K562 (cell line): Measurements from ENCODE around the gene SKIL. TPM values are rescaled to one million over a fixed set of nuclear protein-coding genes. Genes with fewer than 3 reads are reported as not detected.
A peak's percentile ranks its signal among the peaks of the same experiment; 100 is the strongest.

Experiments
- ATAC-seq: fragments of 200-7000 bp; cut with Tn5 transposase; 3 replicates; pipeline ENCODE4 v1.9.1; 2020; ENCODE audit warnings: moderate library complexity
- BruUV-seq: library from RNA; stranded (reverse); fragments of 400-500 nt; replicated peaks from 2 replicates; lab custom pipeline; 2021; lab: Mats Ljungman, UMichigan
- CTCF ChIA-PET: fragments of 300-600 bp; formaldehyde crosslinking; extraction: SDS; loops from one replicate; lab custom pipeline; 2021; ENCODE audit warnings: low intra/inter-chr PET ratio; lab: Yijun Ruan, JAX
- POLR2A ChIA-PET: fragments of 300-600, 350-650 bp; sonication (Branson Sonifier 250); formaldehyde crosslinking; extraction: SDS; loops from one replicate; lab custom pipeline; 2021; ENCODE audit warnings: antibody characterized with exemption, inconsistent platforms; lab: Yijun Ruan, JAX
- DNase-seq, 4 experiments: peaks; one replicate each; pipeline versions ENCODE4 v3.0.0 to v3.0.0-alpha.2; 2011 to 2018; ENCODE audit warnings: low spot score in 3 of 4, mixed read lengths in 3 of 4; ENCODE audit errors: extremely low read depth in 1 of 4
- FAIRE-seq: peaks from 2 replicates; lab custom pipeline; 2011; peaks lifted over from hg19 to GRCh38; lab: Jason Lieb, UNC
- H2AFZ ChIP-seq: 2 replicates; pipeline ENCODE4 v1.6.0; 2011; ENCODE audit warnings: low read depth, low read length, control low read depth, inconsistent platforms
- H3K27ac ChIP-seq: fragments of 200-600 bp; 3 replicates; pipeline ENCODE4 v1.8.0; 2011; ENCODE audit warnings: low read depth, mild to moderate bottlenecking, control low read depth, inconsistent platforms, low read length, moderate library complexity, mixed read lengths; ENCODE audit errors: extremely low read depth
- H3K27me3 ChIP-seq, 2 experiments: fragments of 300-600 bp in 1 of 2; 2 replicates in 1 of 2; 3 replicates in 1 of 2; pipeline versions ENCODE4 v1.6.0 to v1.8.0; 2011; ENCODE audit warnings: inconsistent platforms in 2 of 2, low read length in 2 of 2, mild to moderate bottlenecking in 1 of 2, mixed read lengths in 1 of 2, moderate library complexity in 1 of 2; ENCODE audit not compliant: control insufficient read depth in 2 of 2, insufficient read depth in 2 of 2
- H3K36me3 ChIP-seq: fragments of 300-600 bp; 3 replicates; pipeline ENCODE4 v1.8.0; 2011; ENCODE audit warnings: mild to moderate bottlenecking, low read length, inconsistent platforms; ENCODE audit not compliant: control insufficient read depth, insufficient read depth
- H3K4me1 ChIP-seq, 2 experiments: fragments of 200-600 bp in 1 of 2; replicated peaks in 1 of 2; 2 replicates in 1 of 2; 3 replicates in 1 of 2; pipeline versions ENCODE4 v1.5.1 to v1.8.0; 2011; ENCODE audit warnings: inconsistent platforms in 2 of 2, low read length in 2 of 2, mild to moderate bottlenecking in 1 of 2, mixed read lengths in 1 of 2, moderate library complexity in 1 of 2; ENCODE audit not compliant: control insufficient read depth in 2 of 2, insufficient read depth in 2 of 2
- H3K4me2 ChIP-seq: 2 replicates; pipeline ENCODE4 v1.6.1; 2011; ENCODE audit warnings: low read length, control low read depth, inconsistent platforms, mixed read lengths; ENCODE audit not compliant: insufficient read depth
- H3K4me3 ChIP-seq: fragments of 200-600 bp; sonication (generic), shearing (Covaris generic); 2 replicates; pipeline ENCODE4 v1.5.1; 2016; ENCODE audit warnings: control low read depth, inconsistent platforms
- H3K79me2 ChIP-seq: fragments of 200-600 bp; 3 replicates; pipeline ENCODE4 v1.8.0; 2011; ENCODE audit warnings: low read length, inconsistent platforms; ENCODE audit not compliant: control insufficient read depth, insufficient read depth
- H3K9ac ChIP-seq, 2 experiments: 2 replicates each; pipeline versions ENCODE4 v1.6.0 to v1.6.1; 2011; ENCODE audit warnings: low read depth in 2 of 2, low read length in 2 of 2, control low read depth in 1 of 2, inconsistent platforms in 1 of 2, mild to moderate bottlenecking in 1 of 2, mixed read lengths in 1 of 2; ENCODE audit not compliant: insufficient read depth in 1 of 2
- H3K9me1 ChIP-seq: one replicate; pipeline ENCODE4 v1.6.0; 2011; ENCODE audit warnings: inconsistent platforms, mild to moderate bottlenecking, low read length, moderate library complexity; ENCODE audit not compliant: control insufficient read depth, insufficient read depth
- H3K9me3 ChIP-seq: replicated peaks from 2 replicates; pipeline ENCODE4 v1.5.1; 2011; ENCODE audit warnings: low read depth, low read length, inconsistent platforms; ENCODE audit not compliant: control insufficient read depth, insufficient read depth
- H4K20me1 ChIP-seq: replicated peaks from 2 replicates; pipeline ENCODE4 v1.6.1; 2011; ENCODE audit warnings: low read length, inconsistent platforms, mixed read lengths; ENCODE audit not compliant: control insufficient read depth, insufficient read depth
- ARNT ChIP-seq, 2 experiments: fragments of 450-650 bp; IDR thresholded peaks; 2 replicates each; pipeline ENCODE4 v1.6.1; 2016; ENCODE audit warnings: mild to moderate bottlenecking in 1 of 2
- CEBPB ChIP-seq: fragments of 450-650 bp; IDR thresholded peaks from 2 replicates; pipeline ENCODE4 v1.6.1; 2016; ENCODE audit warnings: missing genetic modification characterization, missing compliant biosample characterization
- GABPB1 ChIP-seq: sonication (generic); formaldehyde crosslinking; IDR thresholded peaks from 2 replicates; pipeline ENCODE4 v1.8.0; 2022; ENCODE audit warnings: mild to moderate bottlenecking, missing genetic modification reagents
- HDAC6 ChIP-seq: IDR thresholded peaks from 2 replicates; pipeline ENCODE4 v1.6.1; 2012; ENCODE audit warnings: low read depth, mild to moderate bottlenecking, control low read depth, inconsistent platforms, low read length, moderate library complexity
- KLF16 ChIP-seq: IDR thresholded peaks from 2 replicates; pipeline ENCODE4 v1.6.1; 2016; ENCODE audit warnings: antibody characterized with exemption
- MCM3 ChIP-seq: fragments of 450-650 bp; IDR thresholded peaks from 2 replicates; pipeline ENCODE4 v1.6.1; 2016
- POLR2B ChIP-seq: fragments of 450-650 bp; IDR thresholded peaks from 2 replicates; pipeline ENCODE4 v1.6.1; 2018; ENCODE audit warnings: low read depth; ENCODE audit not compliant: partially characterized antibody
- SFPQ ChIP-seq: fragments of 200-400 bp; formaldehyde crosslinking; IDR thresholded peaks from 2 replicates; pipeline ENCODE4 v1.6.1; 2017; ENCODE audit warnings: mild to moderate bottlenecking, low read depth, low read length, moderate library complexity
- SMARCA4 ChIP-seq: fragments of 450-650 bp; IDR thresholded peaks from 2 replicates; pipeline ENCODE4 v1.6.1; 2016
- SNIP1 ChIP-seq: fragments of 450-650 bp; IDR thresholded peaks from 2 replicates; pipeline ENCODE4 v1.7.1; 2017; ENCODE audit warnings: low read depth, mild to moderate bottlenecking
- SRF ChIP-seq, 2 experiments: fragments of 250-450, 450-650 bp in 1 of 2; sonication (Bioruptor Pico) in 1 of 2; sonication (generic) in 1 of 2; formaldehyde crosslinking; IDR thresholded peaks; 2 replicates each; pipeline versions ENCODE4 v1.5.0 to v1.5.1; 2020 to 2022; ENCODE audit warnings: mild to moderate bottlenecking in 1 of 2, missing genetic modification reagents in 1 of 2
- SRSF1 ChIP-seq: fragments of 200-400 bp; formaldehyde crosslinking; IDR thresholded peaks from 2 replicates; pipeline ENCODE4 v1.6.1; 2017; ENCODE audit warnings: mild to moderate bottlenecking, low read depth, low read length, moderate library complexity
- ZNF212 ChIP-seq: fragments of 450-650 bp; formaldehyde crosslinking; IDR thresholded peaks from 2 replicates; pipeline ENCODE4 v1.4.0; 2020; ENCODE audit warnings: mild to moderate bottlenecking
- ZNF764 ChIP-seq: fragments of 250-450 bp; sonication (Bioruptor Pico); IDR thresholded peaks from 2 replicates; pipeline ENCODE4 v1.4.0; 2020; ENCODE audit warnings: low read depth, mild to moderate bottlenecking, moderate library complexity
- WGBS: fragments of 100-300 bp; shearing (Covaris generic); methylation state at CpG from one replicate; pipeline ENCODE4 v1.1.6; 2016; ENCODE audit warnings: low coverage, mixed read lengths; ENCODE audit not compliant: insufficient coverage; ENCODE audit errors: missing lambda C conversion rate; 5-methylcytosine and 5-hydroxymethylcytosine counted together
- in situ Hi-C: fragments of 300-500 bp; cut with MboI; formaldehyde crosslinking; loops from 4 replicates; pipeline ENCODE4 v1.15.0; 2018; ENCODE audit warnings: inconsistent platforms, mixed read lengths
- intact Hi-C: fragments of 100-400 bp; cut with micrococcal nuclease; formaldehyde crosslinking; loops from 2 replicates; pipeline ENCODE4 v1.14.2; 2022
- polyA plus RNA-seq, 8 experiments: library from polyadenylated mRNA; depleted of rRNA in 4 of 8; stranded (reverse) in 5 of 8; unstranded in 3 of 8; fragments of >200 nt; fragmentation: Nextera tagmentation in 2 of 8; fragmentation: Illumina TruSeq in 1 of 8; extraction: Ambion mirVana in 2 of 8; extraction: Trizol in 1 of 8; gene quantifications; 2 replicates each; pipeline versions ENCODE4 v1.2.1 to v1.2.3, GENCODE V29; 2011 to 2014; ENCODE audit warnings: inconsistent platforms in 1 of 8, missing spikeins in 1 of 8
- total RNA-seq, 7 experiments: library from RNA; depleted of rRNA in 6 of 7; stranded (reverse); fragments of >200 nt in 6 of 7; fragmentation: Illumina TruSeq in 2 of 7; extraction: Trizol in 2 of 7; gene quantifications; 2 replicates each; pipeline versions ENCODE4 v1.2.1 to v1.2.3, GENCODE V29; 2011 to 2021; ENCODE audit warnings: low replicate concordance in 1 of 7
- TF ChIP-seq, protein P1 (sequence below): fragments of 250-450 bp; sonication (Bioruptor Pico); IDR thresholded peaks from 2 replicates; pipeline ENCODE4 v1.5.0; 2021
- TF ChIP-seq, protein P2 (sequence below): fragments of 250-450 bp; sonication (Bioruptor Pico); IDR thresholded peaks from 2 replicates; pipeline ENCODE4 v1.8.0; 2021; ENCODE audit warnings: moderate library complexity, mild to moderate bottlenecking, inconsistent platforms

SKIL gene
- total and polyA plus RNA-seq, 9 of the 15 experiments (the other 6 are each of a cell fraction or from before 2014, with no cell fraction given), result 4.3 to 19.1 (median 9.7) TPM

DNA sequence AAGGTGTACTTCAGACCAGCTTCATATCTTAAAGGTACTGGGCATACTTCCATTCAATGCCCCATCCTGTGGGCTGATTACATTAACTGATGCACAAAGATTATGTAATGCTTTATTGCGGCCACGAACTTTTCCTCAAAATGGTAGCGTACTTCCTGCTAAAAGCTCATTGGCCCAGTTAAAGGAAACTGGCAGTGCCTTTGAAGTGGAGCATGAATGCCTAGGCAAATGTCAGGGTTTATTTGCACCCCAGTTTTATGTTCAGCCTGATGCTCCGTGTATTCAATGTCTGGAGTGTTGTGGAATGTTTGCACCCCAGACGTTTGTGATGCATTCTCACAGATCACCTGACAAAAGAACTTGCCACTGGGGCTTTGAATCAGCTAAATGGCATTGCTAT lies 3.4 kb downstream of the SKIL start (continued):
- TF ChIP-seq, protein P1, sequence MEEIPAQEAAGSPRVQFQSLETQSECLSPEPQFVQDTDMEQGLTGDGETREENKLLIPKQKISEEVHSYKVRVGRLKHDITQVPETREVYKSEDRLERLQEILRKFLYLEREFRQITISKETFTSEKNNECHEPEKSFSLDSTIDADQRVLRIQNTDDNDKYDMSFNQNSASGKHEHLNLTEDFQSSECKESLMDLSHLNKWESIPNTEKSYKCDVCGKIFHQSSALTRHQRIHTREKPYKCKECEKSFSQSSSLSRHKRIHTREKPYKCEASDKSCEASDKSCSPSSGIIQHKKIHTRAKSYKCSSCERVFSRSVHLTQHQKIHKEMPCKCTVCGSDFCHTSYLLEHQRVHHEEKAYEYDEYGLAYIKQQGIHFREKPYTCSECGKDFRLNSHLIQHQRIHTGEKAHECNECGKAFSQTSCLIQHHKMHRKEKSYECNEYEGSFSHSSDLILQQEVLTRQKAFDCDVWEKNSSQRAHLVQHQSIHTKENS (CRISPR knock-in tag), result no peak
- TF ChIP-seq POLR2B (peak; percentile 4), CEBPB (tag) (peak; percentile 21; the same call in 1 of the 2 replicates)

DNA sequence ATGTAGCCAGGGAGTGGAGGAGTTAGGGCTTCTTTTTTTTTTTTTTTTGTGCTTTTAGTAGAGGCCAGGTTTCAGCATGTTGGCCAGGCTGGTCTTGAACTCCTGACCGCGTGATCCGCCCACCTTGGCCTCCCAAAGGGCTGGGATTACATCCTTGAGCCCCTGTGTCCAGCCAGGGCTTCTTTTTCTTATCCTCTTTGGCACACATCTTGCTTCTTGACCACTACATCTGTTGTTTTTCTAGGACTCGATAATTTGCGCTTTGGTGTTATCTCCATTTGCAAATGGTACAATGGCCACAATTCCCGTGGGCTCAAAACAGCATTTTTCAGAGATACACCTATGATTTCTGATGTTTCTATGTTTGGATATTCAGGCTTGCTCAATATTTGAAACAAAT lies 4.2 kb downstream of the SKIL start:
- Histone ChIP-seq H3K4me2 (peak overlapping the region; percentile 58), H3K4me3 (no peak overlapping the region), H3K27me3 (no peaks in the 10 kb centered on the region), H3K79me2 (peaks cover 63% of the 10 kb centered on the region), H3K9me3 (no peaks in the 10 kb centered on the region), H2AFZ (0 out of 2 replicates have a peak overlapping the region, but pooled peaks have one; percentile 6), H3K9ac (0 out of 4 replicates have a peak overlapping the region, but pooled peaks of 1 of the 2 experiments have one; percentile 14), H4K20me1 (peaks cover 4% of the 10 kb centered on the region; the same call in 1 of the 2 replicates), H3K4me1 (peaks cover 9 to 26% of the 10 kb centered on the region in 2 experiments), H3K36me3 (peaks cover 25% of the 10 kb centered on the region), H3K27ac (peak overlapping the region; percentile 54; the same call in 2 of the 3 replicates), H3K9me1 (no peaks in the 10 kb centered on the region)
- no peak for ATAC-seq
- DNase-seq, result peak; percentile 23 to 83 (median 46)
- FAIRE-seq, result peak; percentile 82
- WGBS, result 4% methylated on average over 3 of the region's 6 CpGs
- ChIA-PET POLR2A (interaction anchor here (0.6 kb wide), 1 partner anchor 12 kb away, joined by 3 read pairs; no protein-coding TSS in a partner anchor), CTCF (interaction anchor here (0.7 kb wide), 1 partner anchor 34 kb away, joined by 3 read pairs; no protein-coding TSS in a partner anchor)
- intact Hi-C loops (loop anchor here (2.0 to 5.0 kb wide), 3 partner anchors 49 to 139 kb away; partner anchors contain the start of gene PRKCI), in situ Hi-C loops (no loop called here)
- no TSS peak for BruUV-seq
- TF ChIP-seq MCM3, result no peak
- TF ChIP-seq SRF (CRISPR knock-in tag; IDR thresholded peaks at IDR 0.05), result no peak
- TF ChIP-seq ARNT (IDR thresholded peaks at IDR 0.05), result peak in 1 of 2 experiments; percentile 45; a peak in 1 of 4 replicates
- TF ChIP-seq, protein P2, sequence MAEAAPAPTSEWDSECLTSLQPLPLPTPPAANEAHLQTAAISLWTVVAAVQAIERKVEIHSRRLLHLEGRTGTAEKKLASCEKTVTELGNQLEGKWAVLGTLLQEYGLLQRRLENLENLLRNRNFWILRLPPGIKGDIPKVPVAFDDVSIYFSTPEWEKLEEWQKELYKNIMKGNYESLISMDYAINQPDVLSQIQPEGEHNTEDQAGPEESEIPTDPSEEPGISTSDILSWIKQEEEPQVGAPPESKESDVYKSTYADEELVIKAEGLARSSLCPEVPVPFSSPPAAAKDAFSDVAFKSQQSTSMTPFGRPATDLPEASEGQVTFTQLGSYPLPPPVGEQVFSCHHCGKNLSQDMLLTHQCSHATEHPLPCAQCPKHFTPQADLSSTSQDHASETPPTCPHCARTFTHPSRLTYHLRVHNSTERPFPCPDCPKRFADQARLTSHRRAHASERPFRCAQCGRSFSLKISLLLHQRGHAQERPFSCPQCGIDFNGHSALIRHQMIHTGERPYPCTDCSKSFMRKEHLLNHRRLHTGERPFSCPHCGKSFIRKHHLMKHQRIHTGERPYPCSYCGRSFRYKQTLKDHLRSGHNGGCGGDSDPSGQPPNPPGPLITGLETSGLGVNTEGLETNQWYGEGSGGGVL, result no peak
- no peak for TF ChIP-seq SFPQ
- TF ChIP-seq ZNF764 (CRISPR knock-in tag), result no peak
- peak; percentile 81 for TF ChIP-seq SMARCA4
- TF ChIP-seq GABPB1 (CRISPR knock-in tag), result no peak
- TF ChIP-seq KLF16, result peak; percentile 91
- TF ChIP-seq HDAC6, result no peak
- TF ChIP-seq SRSF1, result no peak
- TF ChIP-seq ZNF212 (CRISPR knock-in tag), result no peak
- TF ChIP-seq SNIP1, result no peak
